ENCODE measurements around the gene PRDM10. TPM values are rescaled to one million over a fixed set of nuclear protein-coding genes. Genes with fewer than 3 reads are reported as not detected.
A peak's percentile ranks its signal among the peaks of the same experiment; 100 is the strongest.

The PRDM10 gene
- total RNA-seq, 1 donor = 8.6 TPM

- DNase-seq (ENCODE audit: low read depth) = no peak
- H3K4me3 ChIP-seq (ENCODE audit: low read depth, low read length) = no peak overlapping the region
- no peak for TF ChIP-seq CTCF (IDR thresholded peaks at IDR 0.05; ENCODE audit: insufficient read depth, low read depth, low read length)
These were observed 80.0 kb downstream of the PRDM10 start for GRCh38 chr11:129922674-129923073.

- H3K4me3 ChIP-seq (ENCODE audit: low read depth, low read length) = no peak overlapping the region
- DNase-seq (ENCODE audit: low read depth) = no peak
- no peak for TF ChIP-seq CTCF (IDR thresholded peaks at IDR 0.05; ENCODE audit: insufficient read depth, low read depth, low read length)
These were observed 84.3 kb downstream of the PRDM10 start for GRCh38 chr11:129918361-129918760.

GRCh38 chr11:129917231-129917630 is 85.4 kb downstream of the PRDM10 start:
- TF ChIP-seq CTCF (IDR thresholded peaks at IDR 0.05; ENCODE audit: insufficient read depth, low read depth, low read length) = no peak
- no peak overlapping the region for H3K4me3 ChIP-seq (ENCODE audit: low read depth, low read length)
- no peak for DNase-seq (ENCODE audit: low read depth)

GRCh38 chr11:129911298-129911697 is 91.3 kb downstream of the PRDM10 start:
- TF ChIP-seq CTCF (IDR thresholded peaks at IDR 0.05; ENCODE audit: insufficient read depth, low read depth, low read length) = no peak
- DNase-seq (ENCODE audit: low read depth) = peak; percentile 16
- H3K4me3 ChIP-seq (ENCODE audit: low read depth, low read length) = no peak overlapping the region

- no peak for TF ChIP-seq CTCF (IDR thresholded peaks at IDR 0.05; ENCODE audit: insufficient read depth, low read depth, low read length)
- no peak overlapping the region for H3K4me3 ChIP-seq (ENCODE audit: low read depth, low read length)
- no peak for DNase-seq (ENCODE audit: low read depth)
These were observed 92.3 kb downstream of the PRDM10 start for GRCh38 chr11:129910360-129910759.

- DNase-seq (ENCODE audit: low read depth) = no peak
- no peak for TF ChIP-seq CTCF (IDR thresholded peaks at IDR 0.05; ENCODE audit: insufficient read depth, low read depth, low read length)
- no peak overlapping the region for H3K4me3 ChIP-seq (ENCODE audit: low read depth, low read length)
These were observed 97.2 kb downstream of the PRDM10 start for GRCh38 chr11:129905402-129905801.

- peak overlapping the region; percentile 86 for H3K4me3 ChIP-seq (ENCODE audit: low read depth, low read length)
- no peak for TF ChIP-seq CTCF (IDR thresholded peaks at IDR 0.05; ENCODE audit: insufficient read depth, low read depth, low read length)
- peak; percentile 2 for DNase-seq (ENCODE audit: low read depth)
These were observed 106.6 kb downstream of the PRDM10 start for GRCh38 chr11:129896062-129896461.

Data from fibroblast of villous mesenchyme (primary cell).